HCT116 (cell line): ENCODE results near the gene AARS2. TPM values are rescaled to one million over a fixed set of nuclear protein-coding genes. Genes with fewer than 3 reads are reported as not detected.
A peak's percentile ranks its signal among the peaks of the same experiment; 100 is the strongest.

Source experiments
- ATAC-seq: fragments of 200-7000 bp; cut with Tn5 transposase; 2 replicates; pipeline ENCODE4 v1.9.1; 2020; ENCODE audit warnings: mild to moderate bottlenecking, moderate library complexity
- BruUV-seq: library from RNA; stranded (reverse); fragments of 400-500 nt; replicated peaks from 2 replicates; lab custom pipeline; 2021; lab: Mats Ljungman, UMichigan
- CTCF ChIA-PET: fragments of 300-600 bp; sonication (Branson Sonifier 250); formaldehyde crosslinking; loops from one replicate; lab custom pipeline; 2021; ENCODE audit warnings: antibody characterized with exemption; lab: Charles Lee
- POLR2A ChIA-PET: fragments of 300-600, 350-600 bp; sonication (Branson Sonifier 250); formaldehyde crosslinking; loops from one replicate; lab custom pipeline; 2021; ENCODE audit warnings: antibody characterized with exemption; lab: Charles Lee
- RAD21 ChIA-PET, 2 experiments: fragments of 300-600 bp; sonication (Branson Sonifier 250); formaldehyde crosslinking; loops; one replicate each; lab custom pipeline; 2023; ENCODE audit warnings: low total read pairs in 2 of 2; ENCODE audit not compliant: uncharacterized antibody in 2 of 2, unreplicated experiment in 2 of 2, low non-redundant PET in 1 of 2; lab: Charles Lee
- DNase-seq: peaks from one replicate; pipeline ENCODE4 v3.0.0-alpha.2; 2010; ENCODE audit warnings: low read depth, low spot score
- H2AFZ ChIP-seq: fragments of 200-600 bp; shearing (Covaris generic), sonication (generic); 2 replicates; pipeline ENCODE4 v1.6.1; 2017; ENCODE audit warnings: low read depth, mixed run types, mixed read lengths, antibody characterized with exemption, low read length; ENCODE audit not compliant: poor library complexity, severe bottlenecking
- H3K27ac ChIP-seq: 2 replicates; pipeline ENCODE4 v1.5.1; 2012; ENCODE audit warnings: low read depth, low read length
- H3K27me3 ChIP-seq: fragments of 200-600 bp; sonication (generic); 2 replicates; pipeline ENCODE4 v1.6.1; 2016; ENCODE audit warnings: mixed run types, low read length, mixed read lengths; ENCODE audit not compliant: insufficient read depth
- H3K36me3 ChIP-seq, 2 experiments: fragments of 200-500 bp in 1 of 2; fragments of 200-600 bp in 1 of 2; sonication (Bioruptor generic) in 1 of 2; sonication (generic) in 1 of 2; 2 replicates each; pipeline versions ENCODE4 v1.5.1 to v1.6.1; 2014 to 2016; ENCODE audit warnings: low read length in 2 of 2, inconsistent platforms in 1 of 2, mixed read lengths in 1 of 2, mixed run types in 1 of 2; ENCODE audit not compliant: insufficient read depth in 2 of 2, control insufficient read depth in 1 of 2
- H3K4me1 ChIP-seq, 2 experiments: fragments of 200-600 bp in 1 of 2; sonication (generic) in 1 of 2; 2 replicates each; pipeline versions ENCODE4 v1.5.1 to v1.6.1; 2012 to 2017; ENCODE audit warnings: low read length in 2 of 2, inconsistent platforms in 1 of 2, mild to moderate bottlenecking in 1 of 2, mixed read lengths in 1 of 2, mixed run types in 1 of 2, moderate library complexity in 1 of 2; ENCODE audit not compliant: insufficient read depth in 2 of 2, control insufficient read depth in 1 of 2
- H3K4me2 ChIP-seq: fragments of 200-600 bp; sonication (generic); 2 replicates; pipeline ENCODE4 v1.6.1; 2017; ENCODE audit warnings: mixed run types, low read length, mixed read lengths
- H3K4me3 ChIP-seq, 2 experiments: fragments of 200-600 bp in 1 of 2; sonication (generic) in 1 of 2; replicated peaks in 1 of 2; 2 replicates each; pipeline ENCODE4 v1.5.1; 2011 to 2016; ENCODE audit warnings: low read length in 2 of 2, control low read depth in 1 of 2, low read depth in 1 of 2, mild to moderate bottlenecking in 1 of 2, mixed read lengths in 1 of 2, mixed run types in 1 of 2
- H3K79me2 ChIP-seq: fragments of 200-600 bp; sonication (generic); 2 replicates; pipeline ENCODE4 v1.6.1; 2017; ENCODE audit warnings: mild to moderate bottlenecking, mixed run types, low read length, moderate library complexity, mixed read lengths; ENCODE audit not compliant: insufficient read depth
- H3K9ac ChIP-seq: fragments of 200-600 bp; sonication (generic); 2 replicates; pipeline ENCODE4 v1.6.1; 2016; ENCODE audit warnings: low read length, mixed read lengths
- H3K9me2 ChIP-seq: fragments of 200-600 bp; sonication (generic), shearing (Covaris generic); 2 replicates; pipeline ENCODE4 v1.6.1; 2017; ENCODE audit warnings: mixed run types, mild to moderate bottlenecking, moderate library complexity; ENCODE audit not compliant: insufficient read depth
- H3K9me3 ChIP-seq, 2 experiments: fragments of 200-500 bp in 1 of 2; fragments of 200-600 bp in 1 of 2; sonication (Bioruptor generic) in 1 of 2; sonication (generic) in 1 of 2; 2 replicates each; pipeline ENCODE4 v1.6.1; 2014 to 2017; ENCODE audit warnings: low read length in 2 of 2, mixed read lengths in 2 of 2, inconsistent platforms in 1 of 2, low read depth in 1 of 2, mild to moderate bottlenecking in 1 of 2, mixed run types in 1 of 2, moderate library complexity in 1 of 2; ENCODE audit not compliant: control insufficient read depth in 1 of 2, insufficient read depth in 1 of 2
- H4K20me1 ChIP-seq: fragments of 200-600 bp; sonication (generic), shearing (Covaris generic); 2 replicates; pipeline ENCODE4 v1.6.1; 2017; ENCODE audit warnings: mixed run types, mild to moderate bottlenecking, moderate library complexity; ENCODE audit not compliant: insufficient read depth
- ATF3 ChIP-seq: IDR thresholded peaks from 2 replicates; pipeline ENCODE4 v1.6.1; 2012
- CBX3 ChIP-seq: IDR thresholded peaks from 2 replicates; pipeline ENCODE4 v1.6.1; 2012; ENCODE audit warnings: low read depth
- CEBPB ChIP-seq: IDR thresholded peaks from 2 replicates; pipeline ENCODE4 v1.6.1; 2012; ENCODE audit warnings: low read depth
- CTCF ChIP-seq, 3 experiments: fragments of 200-600 bp in 1 of 3; sonication (generic) in 1 of 3; IDR thresholded peaks in 2 of 3; conservative IDR thresholded peaks in 1 of 3; 2 replicates each; pipeline ENCODE4 v1.5.1; 2012 to 2017; ENCODE audit warnings: low read depth in 2 of 3, low read length in 2 of 3, antibody characterized with exemption in 1 of 3, borderline replicate concordance in 1 of 3, control low read depth in 1 of 3, mild to moderate bottlenecking in 1 of 3, mixed read lengths in 1 of 3, mixed run types in 1 of 3, moderate library complexity in 1 of 3; ENCODE audit not compliant: insufficient read depth in 1 of 3
- ELF1 ChIP-seq: IDR thresholded peaks from 2 replicates; pipeline ENCODE4 v1.6.1; 2012; ENCODE audit warnings: low read depth, borderline replicate concordance
- EZH2 ChIP-seq: fragments of 200-600 bp; sonication (generic); IDR thresholded peaks from 2 replicates; pipeline ENCODE4 v1.6.1; 2017; ENCODE audit warnings: antibody characterized with exemption, mixed run types
- JUND ChIP-seq: IDR thresholded peaks from 2 replicates; pipeline ENCODE4 v1.6.1; 2012
- MAX ChIP-seq: IDR thresholded peaks from 2 replicates; pipeline ENCODE4 v1.6.1; 2012
- POLR2A ChIP-seq: IDR thresholded peaks from 2 replicates; pipeline ENCODE4 v1.7.0; 2011; ENCODE audit warnings: borderline replicate concordance; ENCODE audit not compliant: insufficient read depth, insufficient read length; ENCODE audit errors: extremely low read depth
- POLR2AphosphoS5 ChIP-seq: IDR thresholded peaks from 2 replicates; pipeline ENCODE4 v1.6.1; 2011; ENCODE audit warnings: mild to moderate bottlenecking, low read depth, low read length, moderate library complexity
- RAD21 ChIP-seq: IDR thresholded peaks from 2 replicates; pipeline ENCODE4 v1.6.1; 2012; ENCODE audit warnings: low read depth, mild to moderate bottlenecking
- REST ChIP-seq: IDR thresholded peaks from 2 replicates; pipeline ENCODE4 v1.6.1; 2012; ENCODE audit warnings: low read depth
- SIN3A ChIP-seq: IDR thresholded peaks from 2 replicates; pipeline ENCODE4 v1.6.1; 2012; ENCODE audit warnings: low read depth
- SP1 ChIP-seq: IDR thresholded peaks from 2 replicates; pipeline ENCODE4 v1.6.1; 2012; ENCODE audit warnings: low read depth
- SRF ChIP-seq: IDR thresholded peaks from 2 replicates; pipeline ENCODE4 v1.6.1; 2012; ENCODE audit warnings: low read depth
- YY1 ChIP-seq: IDR thresholded peaks from 2 replicates; pipeline ENCODE4 v1.6.1; 2011; ENCODE audit warnings: low read length, low read depth, moderate library complexity, mild to moderate bottlenecking; ENCODE audit not compliant: insufficient replicate concordance; ENCODE audit errors: extremely low read depth
- ZBTB33 ChIP-seq: IDR thresholded peaks from 2 replicates; pipeline ENCODE4 v1.6.1; 2011; ENCODE audit warnings: mild to moderate bottlenecking, low read length, moderate library complexity; ENCODE audit not compliant: insufficient replicate concordance; ENCODE audit errors: extremely low read depth
- ZFX ChIP-seq: fragments of 450-650 bp; IDR thresholded peaks from 2 replicates; pipeline ENCODE4 v1.6.1; 2017
- ZNF274 ChIP-seq: fragments of 200-500 bp; sonication (Bioruptor generic); IDR thresholded peaks from 2 replicates; pipeline ENCODE4 v1.6.1; 2014; ENCODE audit warnings: mild to moderate bottlenecking, low read depth, low read length, inconsistent platforms
- intact Hi-C: fragments of 100-400 bp; cut with micrococcal nuclease; formaldehyde crosslinking; loops from 2 replicates; pipeline ENCODE4 v1.10.0; 2022
- total RNA-seq: library from RNA; stranded (reverse); gene quantifications from one replicate; pipeline ENCODE4 v1.2.1, GENCODE V29; 2021; ENCODE audit not compliant: unreplicated experiment

AARS2 gene
- total RNA-seq, 1 experiment from 2014 or later, result 14.9 TPM

GRCh38 chr6:44309092-44309491 lies 4.1 kb downstream of the AARS2 start:
- Histone ChIP-seq H3K9ac (no peak overlapping the region), H3K4me2 (no peak overlapping the region), H3K36me3 (peaks cover 31 to 53% of the 10 kb centered on the region in 2 experiments; a peak in 3 of 4 replicates), H3K79me2 (peaks cover 19% of the 10 kb centered on the region), H3K27ac (0 out of 2 replicates have a peak overlapping the region, but pooled peaks have one; percentile 7), H2AFZ (no peak overlapping the region), H3K9me3 (no peaks in the 10 kb centered on the region), H3K27me3 (no peaks in the 10 kb centered on the region), H3K4me1 (peaks cover 6 to 16% of the 10 kb centered on the region in 2 experiments), H3K9me2 (no peaks in the 10 kb centered on the region), H4K20me1 (no peaks in the 10 kb centered on the region), H3K4me3 (no peak overlapping the region)
- intact Hi-C loops, result no loop called here
- RAD21 ChIA-PET, result no interaction called here
- no TSS peak for BruUV-seq
- TF ChIP-seq ZBTB33, result no peak
- no peak for TF ChIP-seq YY1
- TF ChIP-seq ATF3, result no peak
- TF ChIP-seq SIN3A, result no peak
- TF ChIP-seq MAX, result no peak
- TF ChIP-seq ZNF274, result no peak
- no peak for TF ChIP-seq REST
- TF ChIP-seq EZH2, result no peak
- no peak for TF ChIP-seq POLR2AphosphoS5
- TF ChIP-seq SRF, result no peak
- no peak for TF ChIP-seq CTCF (IDR thresholded peaks at IDR 0.05 in 2 of 3, conservative IDR thresholded peaks at IDR 0.05 in 1 of 3; ENCODE audit: borderline replicate concordance in 1 of 3, insufficient read depth in 1 of 3, low read depth in 2 of 3, low read length in 2 of 3)
- TF ChIP-seq POLR2A, result no peak
- TF ChIP-seq SP1, result no peak
- TF ChIP-seq CEBPB, result no peak
- no peak for TF ChIP-seq RAD21
- no peak for TF ChIP-seq ELF1
- TF ChIP-seq ZFX, result no peak
- TF ChIP-seq CBX3, result no peak
- TF ChIP-seq JUND, result no peak
- POLR2A ChIA-PET, result interaction anchor here (1.0 kb wide), 1 partner anchor 17 kb away, joined by 3 read pairs; no protein-coding TSS in a partner anchor
- DNase-seq (no peak), ATAC-seq (no peak)
- CTCF ChIA-PET, result no interaction called here
